HG02981 (cell line): ENCODE data around the gene RBM41.
"Not testable (repeated sequence)": the region's sequence is repeated elsewhere in the genome, so short reads cannot be mapped to it uniquely, and the experiment has no call there.

Experiments
- ATAC-seq: cut with Tn5 transposase; IDR thresholded peaks from one replicate; pipeline ENCODE4 v1.9.1; 2021; ENCODE audit warnings: mild to moderate bottlenecking, moderate library complexity; ENCODE audit not compliant: unreplicated experiment

Gene RBM41

DNA sequence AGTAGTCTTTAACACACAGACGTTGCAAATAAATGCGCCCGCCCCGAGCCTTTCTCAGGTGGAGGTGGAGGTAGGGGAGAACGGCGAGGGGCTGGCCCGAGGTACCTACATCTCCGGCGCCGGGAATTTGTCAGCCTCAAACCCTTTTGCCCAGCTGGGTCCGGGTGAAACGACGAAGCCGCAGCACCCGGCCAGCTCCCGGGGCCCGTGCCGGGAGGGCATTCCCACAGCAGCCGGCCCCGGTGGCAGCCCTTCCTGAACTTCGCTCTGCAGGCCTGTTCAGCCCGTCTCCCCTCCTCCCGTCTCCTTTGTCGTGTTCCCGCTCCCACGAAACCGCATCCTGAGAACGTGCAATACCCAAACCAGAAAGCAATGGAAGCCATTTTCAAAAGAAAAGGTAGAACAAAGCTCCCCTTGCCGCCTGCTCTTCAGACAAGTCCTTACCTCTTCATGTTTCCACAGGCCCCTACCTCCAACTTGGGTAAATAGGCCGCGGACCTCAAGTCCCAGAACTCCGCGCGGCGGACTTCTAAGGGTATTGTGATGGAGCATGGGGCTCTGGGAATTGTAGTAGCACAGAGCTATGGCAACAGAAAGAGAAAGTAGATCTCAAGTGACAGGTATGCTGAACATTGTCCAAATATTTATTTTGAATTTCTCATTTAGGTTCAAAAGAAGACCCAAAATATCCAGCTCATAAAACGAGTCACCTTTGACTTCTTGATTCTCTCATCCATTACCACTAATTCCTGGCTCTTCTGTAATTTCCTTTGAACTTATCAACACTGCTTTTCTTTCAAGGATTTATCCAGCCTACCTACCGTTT, at the start of gene RBM41:
RBM41 (minus strand) TSS at position 501 of the 826 bp plus-strand sequence; CDS start at position 452, 49 bp downstream.
- ATAC-seq: peak; percentile 100

DNA sequence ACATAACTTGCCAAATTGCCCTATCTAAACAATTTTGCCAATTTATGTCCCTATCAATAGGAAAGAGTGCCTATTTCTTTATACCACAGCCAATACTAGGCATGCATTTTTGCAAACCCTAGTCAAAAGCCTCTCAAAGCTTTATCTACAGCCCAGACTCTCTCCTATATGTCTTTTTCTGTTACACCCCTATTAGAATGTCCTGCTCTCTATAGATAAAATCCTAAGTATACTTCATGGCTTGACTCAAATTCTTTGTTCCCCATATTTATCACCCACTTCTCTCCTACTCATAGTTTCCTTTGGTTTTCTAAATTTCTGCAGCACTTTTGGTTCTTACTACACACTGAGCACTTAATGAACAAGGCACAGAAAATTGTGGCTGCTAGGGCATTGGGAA, 49.6 kb upstream of the RBM41 start:
- ATAC-seq: no peak

DNA sequence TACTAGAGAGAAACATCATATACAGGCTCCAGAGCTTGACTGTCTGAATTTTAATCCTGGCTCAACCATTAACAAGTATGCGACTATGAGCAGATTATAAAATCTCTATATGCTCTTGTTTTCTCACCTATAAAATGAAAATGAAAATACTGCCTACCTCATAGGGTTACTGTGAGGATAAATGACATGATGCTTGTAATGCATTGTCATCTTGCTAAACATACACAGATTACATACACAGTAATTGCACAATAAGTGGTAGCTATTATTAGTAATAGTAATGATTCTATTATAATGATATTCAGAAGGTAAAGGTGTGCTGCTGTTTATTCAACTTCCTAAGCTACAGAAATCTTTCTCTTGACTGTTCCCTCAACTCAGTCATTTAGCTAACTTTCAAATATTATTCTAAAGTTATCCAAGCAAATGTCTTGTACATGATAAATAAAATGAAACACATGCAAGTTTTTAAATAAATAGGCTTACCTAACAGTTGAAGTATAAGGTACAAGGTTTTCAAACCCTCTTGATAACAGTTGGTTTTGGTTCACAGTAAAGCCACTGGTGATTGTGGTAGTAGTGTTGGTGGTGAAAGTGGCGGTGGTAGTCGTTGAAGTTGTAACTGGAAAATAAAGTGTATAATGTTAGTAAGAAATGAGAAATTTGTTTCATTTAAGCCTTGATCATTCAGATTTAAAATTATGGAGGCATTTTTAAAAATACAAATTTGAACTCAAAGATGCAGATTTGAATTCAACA, 48.7 kb upstream of the RBM41 start:
- ATAC-seq: no peak

DNA sequence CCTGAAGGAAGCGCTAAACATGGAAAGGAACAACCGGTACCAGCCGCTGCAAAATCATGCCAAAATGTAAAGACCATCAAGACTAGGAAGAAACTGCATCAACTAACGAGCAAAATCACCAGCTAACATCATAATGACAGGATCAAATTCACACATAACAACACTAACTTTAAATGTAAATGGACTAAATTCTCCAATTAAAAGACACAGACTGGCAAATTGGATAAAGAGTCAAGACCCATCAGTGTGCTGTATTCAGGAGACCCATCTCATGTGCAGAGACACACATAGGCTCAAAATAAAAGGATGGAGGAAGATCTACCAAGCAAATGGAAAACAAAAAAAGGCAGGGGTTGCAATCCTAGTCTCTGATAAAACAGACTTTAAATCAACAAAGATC, 39.0 kb upstream of the RBM41 start:
- ATAC-seq: not testable (repeated sequence)

DNA sequence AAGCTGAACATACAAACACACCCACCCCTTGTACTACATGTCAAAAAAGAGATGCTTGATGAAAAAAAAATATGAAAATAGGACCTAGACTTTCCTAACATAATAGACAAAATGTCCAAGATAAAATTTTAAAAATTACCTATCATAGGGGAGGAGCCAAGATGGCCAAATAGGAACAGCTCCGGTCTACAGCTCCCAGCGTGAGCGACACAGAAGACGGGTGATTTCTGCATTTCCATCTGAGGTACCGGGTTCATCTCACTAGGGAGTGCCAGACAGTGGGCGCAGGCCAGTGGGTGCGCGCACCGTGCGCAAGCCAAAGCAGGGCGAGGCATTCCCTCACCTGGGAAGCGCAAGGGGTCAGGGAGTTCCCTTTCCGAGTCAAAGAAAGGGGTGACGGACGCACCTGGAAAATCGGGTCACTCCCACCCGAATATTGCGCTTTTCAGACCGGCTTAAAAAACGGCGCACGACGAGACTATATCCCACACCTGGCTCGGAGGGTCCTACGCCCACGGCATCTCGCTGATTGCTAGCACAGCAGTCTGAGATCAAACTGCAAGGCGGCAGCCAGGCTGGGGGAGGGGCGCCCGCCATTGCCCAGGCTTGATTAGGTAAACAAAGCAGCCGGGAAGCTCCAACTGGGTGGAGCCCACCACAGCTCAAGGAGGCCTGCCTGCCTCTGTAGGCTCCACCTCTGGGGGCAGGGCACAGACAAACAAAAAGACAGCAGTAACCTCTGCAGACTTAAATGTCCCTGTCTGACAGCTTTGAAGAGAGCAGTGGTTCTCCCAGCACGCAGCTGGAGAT, 37.2 kb upstream of the RBM41 start:
- not testable (repeated sequence) for ATAC-seq

DNA sequence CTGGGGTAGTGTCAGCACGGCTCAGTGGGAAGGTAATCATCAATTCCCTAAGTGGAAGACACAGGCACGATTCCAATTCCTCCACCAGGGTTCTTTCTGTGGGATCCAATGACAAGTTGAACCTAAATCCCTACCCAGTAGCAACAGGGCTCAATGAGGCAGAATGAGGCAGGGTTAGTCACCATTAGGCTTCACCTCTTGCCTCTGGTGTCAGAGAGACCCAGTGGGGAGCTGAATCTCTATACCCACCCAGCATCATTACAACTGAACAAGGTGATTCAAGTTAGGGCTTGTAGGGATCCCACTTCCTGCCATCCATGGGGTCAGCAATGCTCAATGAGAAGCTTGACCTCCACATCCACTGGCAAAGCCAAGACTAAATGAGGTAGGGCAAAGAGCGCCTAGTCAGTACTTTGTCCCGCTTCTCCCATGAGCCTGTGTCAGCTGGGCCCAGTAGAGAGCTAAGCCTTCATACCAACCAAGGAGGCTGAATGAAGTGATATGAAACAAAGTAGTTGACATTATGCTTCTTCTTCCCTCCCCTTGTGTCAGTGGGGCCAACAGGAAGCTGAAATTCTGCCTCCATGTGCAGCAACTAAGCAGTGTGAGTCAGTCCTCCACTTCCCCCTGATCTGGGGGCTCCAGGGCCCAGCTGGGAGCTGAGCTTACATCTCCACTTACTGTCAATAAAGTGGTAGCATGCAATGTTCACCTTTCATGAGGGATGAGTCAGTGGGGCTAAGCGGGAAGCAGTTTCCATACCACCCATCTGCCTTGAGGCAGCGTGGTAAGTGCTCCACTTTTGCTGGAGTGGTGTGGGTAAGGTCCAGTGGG, 36.4 kb upstream of the RBM41 start:
- no peak for ATAC-seq

DNA sequence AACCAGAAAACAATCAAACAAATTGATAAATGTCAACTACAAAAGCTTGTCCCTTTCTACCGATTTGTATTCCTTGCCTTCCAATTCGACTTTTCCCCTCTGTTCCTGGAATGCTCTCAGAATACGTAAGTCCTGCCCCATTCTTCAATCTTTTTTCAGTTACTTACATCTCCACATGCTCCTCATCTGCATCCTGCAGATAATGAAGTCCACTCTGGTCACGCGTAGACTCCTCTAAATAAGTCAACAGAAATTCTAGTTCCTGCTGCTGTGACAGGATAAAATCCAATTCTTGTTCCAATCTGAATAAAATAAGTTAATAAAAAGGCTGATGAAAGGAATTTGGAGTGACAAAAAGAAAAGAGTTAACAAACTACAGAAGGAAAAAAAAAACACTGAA, 34.4 kb upstream of the RBM41 start:
- ATAC-seq: no peak

DNA sequence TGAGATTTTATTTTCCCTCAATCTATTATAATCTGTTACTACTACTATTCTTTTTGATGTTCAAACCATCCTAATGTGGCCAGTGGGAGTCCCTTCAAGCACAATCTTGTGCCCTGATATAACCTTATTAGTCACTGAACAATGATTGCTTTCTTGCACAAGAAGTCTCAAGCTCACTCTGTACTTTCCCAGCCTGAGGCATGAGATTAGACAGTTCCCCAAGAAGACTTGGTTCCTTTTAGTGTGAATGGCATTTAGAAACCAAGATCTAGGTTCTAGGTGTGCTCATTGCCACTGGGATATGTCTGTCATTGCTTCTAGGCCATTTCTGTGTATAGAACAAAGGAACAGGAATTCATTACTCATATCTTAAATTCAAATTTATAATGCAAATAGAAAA, 28.0 kb upstream of the RBM41 start:
- no peak for ATAC-seq

DNA sequence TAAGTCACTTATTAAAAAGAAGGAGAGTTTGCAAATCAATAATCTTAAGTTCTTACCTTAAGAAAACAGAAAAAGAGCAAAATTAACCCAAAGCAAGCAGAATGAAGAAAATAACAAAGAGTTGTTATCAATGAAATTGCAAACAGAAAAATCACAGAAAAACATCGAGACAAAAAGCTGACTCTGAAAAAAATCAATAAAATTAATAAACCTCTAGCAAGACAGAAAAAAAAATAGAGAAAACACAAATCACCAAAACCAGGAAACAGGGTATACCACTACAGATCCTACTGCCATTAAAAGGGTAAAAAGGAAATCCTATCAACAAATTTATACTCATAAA, 17.3 kb upstream of the RBM41 start:
- ATAC-seq: no peak

DNA sequence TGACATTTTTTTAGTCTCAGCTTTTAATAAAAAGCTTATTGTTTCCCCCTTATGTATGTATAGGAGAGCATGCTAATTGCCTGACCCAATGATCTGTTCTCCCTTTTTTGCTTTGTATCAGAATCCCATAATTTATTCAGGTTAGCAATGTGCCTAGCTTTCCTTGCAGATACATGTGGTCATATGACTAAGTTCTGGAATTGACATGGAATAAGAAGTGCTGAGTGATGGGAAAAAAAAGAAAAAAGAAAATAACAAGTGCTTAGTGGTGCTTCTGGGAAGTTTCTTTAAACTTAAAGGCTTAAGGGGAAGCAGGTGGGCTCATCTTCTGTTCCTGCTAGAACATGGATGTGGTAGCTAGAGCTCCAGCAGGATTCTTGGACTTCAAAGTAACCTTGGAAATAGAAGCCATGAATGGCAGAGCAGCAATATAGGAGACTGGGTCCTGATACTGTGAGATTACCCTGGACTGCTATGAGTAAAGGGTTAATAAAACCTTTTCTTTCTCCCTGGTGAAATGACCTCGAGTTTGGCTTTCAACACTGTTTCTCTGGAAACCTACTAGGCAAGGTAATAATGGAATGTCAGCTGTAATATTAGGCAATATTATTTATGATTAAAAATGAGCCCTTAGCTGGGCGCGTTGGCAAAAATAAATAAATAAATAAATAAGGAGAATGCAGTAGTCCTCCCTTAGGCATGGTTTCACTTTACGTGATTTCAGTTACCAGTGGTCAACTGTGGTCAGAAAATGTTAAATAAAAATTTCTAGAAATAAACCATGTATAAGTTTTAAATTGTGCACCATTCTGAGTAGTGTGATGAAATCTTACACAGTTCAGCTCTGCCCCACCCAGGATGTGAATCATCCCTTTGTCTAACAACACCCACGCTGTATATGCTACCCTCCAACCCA, 16.7 kb upstream of the RBM41 start:
- peak; percentile 68 for ATAC-seq

DNA sequence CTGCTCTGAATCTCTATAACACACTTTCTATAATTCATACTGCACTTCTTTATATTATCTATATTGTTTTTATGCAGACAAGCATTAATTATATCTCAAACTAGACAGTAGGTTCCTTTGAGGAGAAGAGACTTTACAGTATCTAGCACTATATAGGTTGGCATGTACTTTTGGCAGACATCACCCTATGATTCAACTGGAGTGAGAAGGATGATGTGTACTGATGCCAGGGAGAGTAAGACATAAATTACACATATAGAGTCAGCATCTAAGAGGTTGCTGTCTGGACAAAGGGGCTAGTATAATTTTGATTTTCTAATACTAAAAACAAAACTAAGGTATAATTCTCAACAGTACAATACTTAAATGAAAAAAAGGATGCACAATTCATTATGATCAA, 5.1 kb upstream of the RBM41 start:
- no peak for ATAC-seq

DNA sequence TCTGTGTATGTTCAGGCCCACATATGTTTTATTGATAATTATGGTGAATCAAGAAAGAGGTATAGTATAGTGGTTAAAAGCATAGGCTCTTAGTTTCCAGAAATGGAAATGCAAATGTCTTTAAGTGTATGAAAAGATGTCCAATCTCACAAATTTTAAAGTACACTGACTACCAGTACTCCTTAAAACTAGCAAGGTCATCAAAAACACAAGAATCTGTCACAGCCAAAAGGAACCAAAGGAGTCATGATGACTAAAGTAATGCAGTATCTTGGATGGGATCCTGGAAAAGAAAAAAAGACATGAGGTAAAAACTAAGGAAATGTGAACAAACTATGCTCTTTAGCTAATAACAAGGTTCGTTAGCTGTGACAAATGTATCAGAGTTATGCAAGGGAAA, 661 bp upstream of the RBM41 start:
- ATAC-seq: no peak

DNA sequence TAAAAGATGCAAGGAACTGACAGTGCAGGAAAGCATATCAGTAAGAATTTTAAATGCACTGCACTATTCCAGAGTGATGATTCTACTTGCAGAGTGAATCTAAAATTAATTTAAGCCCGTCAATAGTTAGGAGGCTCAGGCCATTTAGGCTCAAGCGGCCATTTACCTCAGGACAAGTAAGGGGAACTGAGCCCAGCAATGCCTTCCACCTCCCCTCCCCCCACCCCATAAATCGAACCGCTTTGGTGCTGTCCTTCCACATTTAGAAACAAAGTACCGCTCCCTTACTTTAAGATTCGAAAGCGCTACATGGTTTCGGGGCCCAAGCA, 665 bp downstream of the RBM41 start:
- ATAC-seq: peak; percentile 21

DNA sequence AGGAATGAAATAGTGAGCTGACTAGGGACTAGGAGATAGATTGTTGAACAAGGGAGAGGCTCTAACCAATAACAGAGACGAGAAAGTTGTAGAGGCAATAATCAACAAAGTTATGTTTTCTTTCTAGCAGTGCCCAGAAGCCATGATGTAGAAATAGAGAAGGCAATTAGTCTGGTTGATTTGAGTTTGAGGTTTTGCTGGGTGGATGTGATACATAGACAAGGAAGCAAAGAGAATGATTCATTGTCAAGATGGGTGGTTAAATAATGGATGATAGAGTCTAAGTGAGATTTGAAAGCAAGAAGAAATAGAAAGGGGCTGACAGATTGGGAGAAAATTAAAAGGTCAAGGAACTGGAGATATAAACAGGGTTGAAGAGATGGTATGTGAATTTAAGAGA, 11.2 kb downstream of the RBM41 start:
- no peak for ATAC-seq

DNA sequence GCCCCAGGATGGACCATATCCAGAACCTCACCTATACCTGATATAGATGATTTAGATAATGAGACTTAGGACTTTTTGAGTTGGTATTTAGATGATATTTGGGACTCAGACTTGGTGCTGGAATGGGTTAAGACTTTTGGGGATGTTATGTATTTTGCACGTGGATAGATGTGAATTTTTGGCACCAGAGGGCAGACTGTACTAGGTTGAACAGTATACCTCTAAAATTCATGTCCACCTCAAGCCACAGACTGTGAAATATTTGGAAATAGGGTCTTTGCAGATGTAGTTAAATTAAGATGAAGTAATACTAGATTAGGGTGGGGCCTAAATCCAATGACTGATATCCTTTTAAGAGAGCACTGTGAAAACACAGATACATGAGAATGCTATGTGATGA, 15.6 kb downstream of the RBM41 start:
- no peak for ATAC-seq

DNA sequence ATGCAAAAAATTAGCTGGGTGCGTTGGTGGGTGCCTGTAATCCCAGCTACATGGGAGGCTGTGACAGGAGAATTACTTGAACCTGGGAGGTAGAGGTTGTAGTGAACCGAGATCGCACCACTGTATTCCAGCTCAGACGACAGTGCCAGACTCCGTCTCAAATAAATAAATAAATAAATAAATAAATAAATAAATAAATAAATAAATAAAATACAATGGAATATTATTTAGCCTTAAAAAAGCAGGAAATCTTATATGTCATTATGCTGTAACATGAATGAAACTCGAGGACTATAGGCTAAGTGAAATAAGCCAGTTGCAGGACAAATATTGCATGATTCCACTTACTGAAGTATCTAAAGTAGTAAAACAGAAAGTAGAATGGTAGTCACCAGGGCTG, 42.5 kb downstream of the RBM41 start:
- ATAC-seq: no peak

DNA sequence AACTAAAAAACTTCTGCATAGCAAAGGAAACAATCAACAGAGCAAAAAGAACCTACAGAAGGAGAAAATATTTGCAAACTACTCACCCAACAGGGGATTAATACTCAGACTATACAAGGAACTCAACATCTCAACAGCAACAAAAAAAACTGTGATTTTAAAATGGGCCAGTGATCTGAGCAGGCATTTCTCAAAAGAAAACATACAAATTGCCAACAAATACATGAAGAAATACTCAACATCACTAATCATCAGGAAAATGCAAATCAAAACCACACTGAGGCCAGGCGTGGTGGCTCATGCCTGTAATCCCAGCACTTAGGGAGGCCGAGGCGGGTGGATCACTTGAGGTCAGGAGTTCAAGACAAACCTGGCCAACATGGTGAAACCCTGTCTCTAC, 60.9 kb downstream of the RBM41 start:
- not testable (repeated sequence) for ATAC-seq

DNA sequence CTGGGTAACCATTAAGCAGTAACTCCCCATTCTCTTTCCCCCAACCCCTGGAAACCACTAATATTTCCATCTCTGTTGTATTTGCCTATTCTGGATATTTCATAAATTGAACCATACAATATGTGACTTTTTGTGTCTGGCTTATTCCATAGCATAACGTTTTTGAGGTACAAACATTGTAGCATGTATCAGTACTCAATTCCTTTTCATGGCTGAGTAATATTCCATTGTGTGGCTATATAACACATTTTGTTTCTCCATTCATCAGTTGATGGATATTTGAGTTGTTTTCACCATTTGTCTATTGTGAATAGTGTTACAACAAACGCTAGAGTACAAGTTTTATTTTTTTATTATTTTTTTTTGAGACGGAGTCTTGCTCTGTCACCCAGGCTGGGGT, 63.6 kb downstream of the RBM41 start:
- no peak for ATAC-seq

DNA sequence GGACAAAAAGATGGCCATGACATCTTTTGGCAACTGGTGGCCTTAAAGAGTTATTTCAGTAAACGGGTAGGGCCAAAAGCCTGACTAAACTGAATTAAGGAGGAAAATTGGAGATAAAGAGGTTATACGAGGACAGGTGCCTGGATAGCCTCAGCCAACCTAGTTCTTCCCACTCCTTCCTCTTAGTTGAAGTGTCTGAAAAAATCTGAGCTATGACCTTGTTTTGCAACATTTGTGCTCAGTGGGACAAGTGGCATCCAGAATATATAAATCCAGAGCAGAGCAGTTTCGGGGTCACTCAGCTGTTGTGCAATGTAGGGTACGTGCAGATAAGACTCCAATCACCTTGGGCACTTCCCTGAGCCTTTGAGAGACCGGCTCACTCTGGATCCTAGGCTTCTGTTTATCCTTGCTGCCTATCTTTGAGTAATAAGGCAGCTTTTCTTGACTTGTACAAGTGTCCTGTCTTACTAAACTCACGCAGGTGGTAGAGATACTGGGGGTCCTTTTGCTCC, 68.4 kb downstream of the RBM41 start:
- ATAC-seq: no peak

DNA sequence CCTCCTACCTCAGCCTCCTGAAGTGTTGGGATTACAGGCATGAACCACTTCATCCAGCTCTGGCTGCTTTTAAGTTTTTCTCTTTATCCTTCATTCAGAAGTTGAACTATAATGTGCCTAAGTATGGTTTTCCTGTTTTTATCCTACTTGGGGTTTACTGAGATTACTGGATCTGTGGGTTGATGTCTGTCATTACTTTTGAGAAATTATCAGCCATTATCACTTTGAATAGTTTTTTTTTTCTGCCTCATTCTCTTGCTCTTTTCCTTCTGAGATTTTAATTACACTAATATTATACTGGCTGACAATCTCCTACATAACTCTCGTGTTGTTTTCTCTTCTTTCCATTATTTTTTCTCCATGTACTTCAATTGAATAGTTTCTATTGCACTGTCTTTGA, 71.0 kb downstream of the RBM41 start:
- no peak for ATAC-seq
